Right lung (tissue), 10 donors: ENCODE measurements around the gene KLHL4. TPM values are rescaled to one million over a fixed set of nuclear protein-coding genes. Genes with fewer than 3 reads are reported as not detected.
"Not testable (repeated sequence)": the region's sequence is repeated elsewhere in the genome, so short reads cannot be mapped to it uniquely, and the experiment has no call there.

ENCODE experiments used
- DNase-seq, 2 donors: peaks; one replicate each; pipeline ENCODE4 v3.0.0-alpha.2; 2013
- long read RNA-seq, 8 donors: transcript quantifications; one replicate each; lab custom pipeline, GENCODE V29; 2026
- polyA plus RNA-seq, 5 donors: library from polyadenylated mRNA; unstranded; fragments of 120-200 nt; gene quantifications; one replicate each; pipeline versions ENCODE4 v1.2.1 to v1.2.3, GENCODE V29; 2013; ENCODE audit warnings: inconsistent platforms in 1 of 5, low replicate concordance in 1 of 5; ENCODE audit not compliant: insufficient read length in 5 of 5, insufficient read depth in 1 of 5

The KLHL4 gene
- 1 to 10 TPM; 3.2 to 6.7 (median 5.4) TPM for polyA plus RNA-seq
- long read RNA-seq, donor 1: 0 reads
- long read RNA-seq, donor 2: 0 reads
- long read RNA-seq, donor 3, full-length matches to known transcripts: 2 of 2 reads
- long read RNA-seq, donor 3, partial matches to known transcripts: 0 of 2 reads
- long read RNA-seq, donor 3, other reads (novel, unspliced or antisense): 0 of 2 reads
- long read RNA-seq, donor 4: 0 reads
- long read RNA-seq, donor 5, full-length matches to known transcripts: 2 of 2 reads
- long read RNA-seq, donor 5, partial matches to known transcripts: 0 of 2 reads
- long read RNA-seq, donor 5, other reads (novel, unspliced or antisense): 0 of 2 reads
- long read RNA-seq, donor 6, full-length matches to known transcripts: 1 of 1 reads
- long read RNA-seq, donor 6, partial matches to known transcripts: 0 of 1 reads
- long read RNA-seq, donor 6, other reads (novel, unspliced or antisense): 0 of 1 reads
- long read RNA-seq, donor 7, full-length matches to known transcripts: 1 of 1 reads
- long read RNA-seq, donor 7, partial matches to known transcripts: 0 of 1 reads
- long read RNA-seq, donor 7, other reads (novel, unspliced or antisense): 0 of 1 reads
- long read RNA-seq, donor 8: 0 reads

- DNase-seq: peak; percentile 12 to 33
These were observed at the start of gene KLHL4 for GRCh38 chrX:87517571-87518141. KLHL4 (plus strand) TSS chrX:87517802; CDS start chrX:87517894, 92 bp downstream.

- no peak for DNase-seq
These were observed 48.7 kb upstream of the KLHL4 start for GRCh38 chrX:87468941-87469340.

- no peak for DNase-seq
These were observed 41.8 kb upstream of the KLHL4 start for GRCh38 chrX:87475793-87476192.

GRCh38 chrX:87478703-87479102 is 38.9 kb upstream of the KLHL4 start:
- DNase-seq: not testable (repeated sequence)

GRCh38 chrX:87489071-87489470 is 28.5 kb upstream of the KLHL4 start:
- no peak for DNase-seq

- DNase-seq: no peak
These were observed 1.8 kb upstream of the KLHL4 start for GRCh38 chrX:87515836-87516235.

GRCh38 chrX:87516717-87517121 is 883 bp upstream of the KLHL4 start:
- no peak for DNase-seq

- DNase-seq: no peak
These were observed 902 bp downstream of the KLHL4 start for GRCh38 chrX:87518504-87518903.

GRCh38 chrX:87525771-87526229 is 8.2 kb downstream of the KLHL4 start:
- no peak for DNase-seq

GRCh38 chrX:87526281-87526680 is 8.7 kb downstream of the KLHL4 start:
- no peak for DNase-seq

GRCh38 chrX:87528487-87528886 is 10.9 kb downstream of the KLHL4 start:
- no peak for DNase-seq

- DNase-seq: no peak
These were observed 54.4 kb downstream of the KLHL4 start for GRCh38 chrX:87571964-87572363.

- no peak for DNase-seq
These were observed 55.3 kb downstream of the KLHL4 start for GRCh38 chrX:87572901-87573300.

- no peak for DNase-seq
These were observed 61.4 kb downstream of the KLHL4 start for GRCh38 chrX:87578978-87579377.

- DNase-seq: no peak
These were observed 63.3 kb downstream of the KLHL4 start for GRCh38 chrX:87580862-87581261.

GRCh38 chrX:87582453-87582852 is 64.9 kb downstream of the KLHL4 start:
- no peak for DNase-seq

- no peak for DNase-seq
These were observed 66.1 kb downstream of the KLHL4 start for GRCh38 chrX:87583679-87584078.

GRCh38 chrX:87616371-87616770 is 98.8 kb downstream of the KLHL4 start:
- DNase-seq: peak in 1 of 2 donors; percentile 10

- DNase-seq: peak; percentile 18 to 26
These were observed 104.1 kb downstream of the KLHL4 start for GRCh38 chrX:87621697-87622096.

- no peak for DNase-seq
These were observed 109.4 kb downstream of the KLHL4 start for GRCh38 chrX:87626996-87627395.

GRCh38 chrX:87634361-87634760 is 116.8 kb downstream of the KLHL4 start:
- DNase-seq: no peak

- no peak for DNase-seq
These were observed 118.9 kb downstream of the KLHL4 start for GRCh38 chrX:87636533-87636932.

GRCh38 chrX:87641439-87641838 is 123.8 kb downstream of the KLHL4 start:
- not testable (repeated sequence) for DNase-seq
